Hematopoietic multipotent progenitor cell treated with erythropoietin and hydrocortisone succinate and interleukin-3 and kit ligand, for 8 days (in vitro differentiated cells): ENCODE measurements around the gene HECW1.
"Not testable (repeated sequence)": the region's sequence is repeated elsewhere in the genome, so short reads cannot be mapped to it uniquely, and the experiment has no call there.

Source experiments
- DNase-seq: peaks from one replicate; pipeline ENCODE4 v3.0.0-alpha.2; 2015

HECW1 gene

DNA sequence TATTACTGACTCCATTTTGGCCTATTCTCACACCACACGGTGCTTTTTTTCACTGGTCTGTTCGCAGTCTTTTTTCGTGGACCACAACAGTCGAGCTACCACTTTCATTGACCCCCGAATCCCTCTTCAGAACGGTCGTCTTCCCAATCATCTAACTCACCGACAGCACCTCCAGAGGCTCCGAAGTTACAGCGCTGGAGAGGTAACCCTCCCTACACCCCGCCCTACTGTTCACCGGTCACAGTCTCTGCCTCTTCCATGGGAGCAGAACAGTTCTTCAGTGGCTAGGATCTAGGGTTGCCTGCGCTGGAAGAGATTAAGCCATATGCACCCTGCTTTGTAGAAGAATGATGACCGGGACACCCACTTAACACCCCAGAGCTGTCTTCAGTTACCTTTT lies 367.1 kb downstream of the HECW1 start:
- no peak for DNase-seq

DNA sequence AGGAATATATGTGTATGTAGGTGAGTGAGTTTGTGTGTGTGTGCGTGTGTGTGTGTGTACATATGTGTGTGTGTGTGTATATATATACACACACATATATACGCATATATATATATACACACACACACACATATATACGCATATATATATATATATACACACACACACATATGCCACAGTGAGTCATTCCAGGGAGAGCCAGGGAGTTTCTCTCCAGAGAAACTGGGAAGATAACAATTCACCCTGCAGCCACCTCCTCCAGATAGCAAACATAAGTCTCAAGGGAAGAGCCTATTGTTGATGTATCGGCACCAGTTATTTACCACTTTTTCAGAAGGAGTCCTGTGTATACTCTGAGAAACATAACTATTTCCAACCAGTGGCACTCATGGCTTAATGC lies 368.1 kb downstream of the HECW1 start:
- no peak for DNase-seq

DNA sequence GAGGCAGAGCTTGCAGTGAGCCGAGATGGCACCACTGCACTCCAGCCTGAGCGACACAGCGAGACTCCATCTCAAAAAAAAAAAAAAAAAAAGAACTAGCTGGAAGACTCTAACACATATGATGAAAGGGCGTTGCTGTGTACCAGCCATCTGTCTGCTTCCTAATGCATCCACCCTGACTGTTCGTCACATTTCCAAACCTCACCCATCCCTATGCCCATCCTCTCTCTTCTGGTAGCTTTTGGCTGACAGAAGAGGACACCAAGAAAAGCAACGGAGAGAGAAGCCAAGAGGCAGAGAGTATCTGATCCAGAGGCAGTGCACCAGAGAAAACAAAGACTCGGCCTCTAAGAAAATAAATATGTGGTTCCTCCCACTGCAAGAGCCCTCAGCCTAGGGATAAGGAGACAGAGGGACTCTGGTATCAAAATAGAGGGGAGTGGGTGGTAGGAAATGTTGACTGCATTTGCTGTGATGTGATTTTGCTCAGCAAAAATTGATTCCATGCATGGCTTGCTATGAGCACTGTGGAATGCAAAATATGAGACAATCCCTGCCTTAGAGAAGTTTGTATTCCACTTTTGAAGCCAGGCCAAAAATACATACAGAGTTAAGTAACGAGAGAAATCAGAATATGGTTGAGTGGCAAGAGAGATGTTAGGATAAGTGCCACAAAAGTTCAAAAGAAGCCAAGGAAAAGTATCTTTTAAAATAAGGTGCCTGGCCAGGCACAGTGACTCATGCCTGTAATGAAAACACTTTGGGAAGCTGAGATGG lies 369.6 kb downstream of the HECW1 start:
- no peak for DNase-seq

DNA sequence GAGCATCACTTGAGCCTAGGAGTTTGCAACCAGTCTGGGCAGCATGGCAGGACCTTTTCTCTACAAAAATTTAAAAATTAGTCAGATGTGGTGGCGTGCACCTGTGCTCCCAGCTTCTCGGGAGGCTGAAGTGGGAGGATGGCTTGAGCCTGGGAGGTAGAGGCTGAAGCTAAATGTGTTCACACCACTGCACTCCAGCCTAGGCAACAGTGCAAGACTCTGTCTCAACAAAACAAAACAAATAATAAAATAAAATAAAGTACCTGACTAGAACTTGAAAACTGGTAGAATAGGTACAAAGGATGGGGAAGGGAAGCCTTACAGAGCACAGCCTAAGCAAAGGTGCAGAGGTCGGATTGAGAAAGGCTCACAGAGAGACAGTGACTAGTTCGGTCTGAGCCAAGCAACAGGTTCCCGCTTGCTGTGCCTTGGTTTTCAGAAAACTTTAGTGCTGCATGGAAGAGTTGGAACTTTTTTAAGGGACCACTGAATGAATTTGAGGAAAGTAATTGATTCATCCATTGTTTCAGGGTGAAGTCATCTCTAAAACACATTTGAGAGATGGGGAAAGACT lies 370.3 kb downstream of the HECW1 start:
- DNase-seq: no peak

DNA sequence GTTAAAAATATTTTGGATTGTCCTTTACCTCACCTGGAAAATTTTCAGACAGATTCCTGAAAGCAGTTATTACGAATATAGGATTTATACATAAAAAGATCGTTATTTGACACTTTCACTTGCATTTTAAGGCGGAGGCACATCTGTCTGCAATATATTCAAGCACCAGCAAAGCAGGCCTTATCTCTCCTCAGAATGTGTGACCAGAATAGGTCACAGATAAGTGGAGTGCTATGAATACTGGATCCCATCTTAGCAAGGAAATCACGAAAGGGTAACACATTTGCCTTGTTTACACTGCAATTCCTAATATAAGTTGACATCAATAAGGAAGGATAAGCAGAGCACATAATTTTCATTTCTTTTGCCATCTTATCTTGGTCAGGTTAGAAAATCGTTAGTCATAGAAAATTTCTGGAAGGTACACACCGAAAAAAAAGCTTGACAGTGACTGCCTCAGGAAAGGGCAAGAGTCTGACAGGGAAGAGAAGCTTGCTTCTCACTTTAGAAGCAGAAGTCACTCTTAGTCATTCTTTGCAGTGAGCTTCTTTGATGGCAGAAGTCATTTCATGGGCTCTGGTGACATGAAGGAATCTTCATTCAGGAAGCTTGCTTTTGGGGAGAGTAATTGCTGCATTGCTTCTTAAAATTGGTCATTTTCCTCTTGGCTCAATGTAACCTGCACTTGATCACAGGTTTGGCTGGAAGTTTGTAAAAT lies 372.4 kb downstream of the HECW1 start:
- DNase-seq: peak; percentile 30

DNA sequence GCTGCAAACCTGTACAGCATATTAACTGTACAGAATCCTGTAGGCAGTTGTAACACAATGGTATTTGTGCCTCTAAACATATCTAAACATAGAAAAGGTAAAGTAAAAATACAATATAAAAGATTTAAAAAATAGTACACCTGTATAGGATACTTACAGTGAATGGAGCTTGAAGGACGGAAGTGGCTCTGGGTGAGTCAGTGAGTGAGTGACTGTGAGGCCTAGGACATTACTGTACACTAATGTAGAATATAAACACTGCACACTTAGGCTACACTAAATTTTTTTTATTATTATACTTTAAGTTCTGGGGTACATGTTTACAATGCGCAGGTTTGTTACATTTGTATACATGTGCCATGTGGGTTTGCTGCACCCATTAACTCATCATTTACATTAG lies 373.1 kb downstream of the HECW1 start:
- DNase-seq: no peak

DNA sequence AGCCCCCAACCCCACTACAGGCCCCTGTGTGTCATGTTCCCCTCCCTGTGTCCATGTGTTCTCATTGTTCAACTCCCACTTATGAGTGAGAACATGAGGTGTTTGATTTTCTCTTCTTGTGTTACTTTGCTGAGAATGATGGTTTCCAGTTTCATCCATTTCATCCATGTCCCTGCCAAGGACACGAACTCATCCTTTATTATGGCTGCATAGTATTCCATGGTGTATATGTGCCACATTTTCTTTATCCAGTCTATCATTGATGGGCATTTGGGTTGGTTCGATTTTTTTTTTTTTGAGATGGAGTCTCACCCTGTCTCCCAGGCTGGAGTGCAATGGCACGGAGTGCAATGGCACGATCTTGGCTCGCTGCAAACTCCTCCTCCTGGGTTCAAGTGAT lies 373.6 kb downstream of the HECW1 start:
- DNase-seq: not testable (repeated sequence)

DNA sequence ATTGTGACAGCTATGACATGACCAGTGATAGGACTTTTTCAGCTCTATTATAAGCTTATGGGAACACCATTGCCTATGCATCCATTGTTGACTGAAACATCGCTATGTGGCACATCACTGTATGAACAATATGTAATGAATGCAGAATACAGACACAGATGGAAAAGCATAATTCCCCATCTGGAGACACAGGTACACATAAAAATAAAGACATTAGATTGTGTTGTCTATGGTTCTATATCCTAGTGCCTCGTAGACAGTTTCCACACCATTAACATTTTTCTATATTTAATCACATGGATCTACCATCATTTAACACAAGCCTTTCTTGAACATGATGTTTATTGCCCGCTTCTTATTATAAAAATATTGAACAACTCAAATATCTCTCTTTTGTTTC lies 374.2 kb downstream of the HECW1 start:
- no peak for DNase-seq

DNA sequence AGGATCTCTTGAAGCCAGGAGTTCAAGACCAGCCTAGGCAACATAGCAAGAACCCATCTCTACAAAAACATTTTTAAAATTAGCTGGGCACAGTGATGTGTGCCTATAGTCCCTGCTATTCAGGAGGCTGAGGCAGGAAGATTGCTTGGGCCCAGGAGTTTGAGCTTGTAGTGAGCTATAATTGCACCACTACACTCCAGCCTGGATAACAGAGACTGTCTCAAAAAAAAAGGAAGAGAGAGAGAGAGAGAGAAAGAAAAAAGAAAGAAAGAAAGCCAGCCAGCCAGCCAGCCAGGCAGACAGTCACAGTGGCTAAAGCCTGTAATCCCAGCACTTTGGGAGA lies 375.3 kb downstream of the HECW1 start:
- no peak for DNase-seq

DNA sequence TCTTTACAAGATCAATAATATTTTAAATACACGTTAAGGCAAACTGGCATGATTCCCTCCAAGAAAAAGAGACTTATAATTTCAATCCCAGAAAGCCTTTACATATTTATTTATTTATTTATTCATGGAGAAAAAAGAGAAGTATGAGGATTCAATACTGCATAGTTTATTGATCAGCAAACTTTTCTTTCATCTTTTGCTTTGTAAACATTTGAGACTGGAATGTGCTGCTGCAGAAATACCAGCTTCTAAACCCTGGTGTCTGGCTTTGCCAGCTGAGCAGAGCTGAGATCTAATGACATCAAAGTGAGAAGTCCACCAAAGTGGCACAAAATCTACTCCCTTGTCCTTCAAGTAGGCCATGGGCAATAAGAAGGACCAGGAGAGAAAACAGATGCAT lies 376.8 kb downstream of the HECW1 start:
- no peak for DNase-seq

DNA sequence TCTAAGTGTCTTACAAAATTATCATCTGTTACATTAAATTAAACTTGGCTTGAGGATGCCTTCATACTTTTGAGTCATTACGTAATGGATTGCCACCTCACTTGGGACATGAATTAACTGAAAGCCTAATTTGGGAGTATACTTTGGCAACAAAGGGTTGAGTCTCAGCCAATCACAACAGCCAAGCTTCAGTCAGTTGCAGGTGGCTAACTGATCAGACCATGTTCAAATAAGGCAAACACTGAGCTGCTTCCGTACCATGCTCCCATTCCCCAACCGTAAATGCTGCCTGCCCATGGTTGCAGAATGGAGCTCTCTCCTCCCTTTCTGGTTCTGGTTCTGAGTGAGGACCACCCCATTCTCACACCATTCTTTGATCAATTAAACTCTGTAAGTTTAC lies 377.6 kb downstream of the HECW1 start:
- DNase-seq: no peak

DNA sequence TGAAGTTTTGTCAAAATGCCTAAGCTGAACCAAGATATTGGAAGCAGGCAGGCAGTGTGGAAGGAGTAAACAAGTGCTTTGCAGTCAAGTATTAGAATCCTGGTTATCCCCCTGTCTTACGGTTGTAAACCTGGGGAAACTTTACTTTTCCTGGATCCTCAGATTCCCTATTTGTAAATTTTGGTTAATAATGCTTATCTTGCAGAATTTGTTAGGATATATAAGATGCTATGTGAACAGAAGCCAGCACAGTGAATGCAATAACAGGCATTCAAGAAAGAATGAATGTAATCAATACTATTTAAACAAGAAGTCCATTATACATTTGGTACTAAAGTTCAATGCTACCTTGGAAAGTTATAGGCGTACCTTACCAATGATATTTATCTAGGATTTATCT lies 378.7 kb downstream of the HECW1 start:
- DNase-seq: no peak

DNA sequence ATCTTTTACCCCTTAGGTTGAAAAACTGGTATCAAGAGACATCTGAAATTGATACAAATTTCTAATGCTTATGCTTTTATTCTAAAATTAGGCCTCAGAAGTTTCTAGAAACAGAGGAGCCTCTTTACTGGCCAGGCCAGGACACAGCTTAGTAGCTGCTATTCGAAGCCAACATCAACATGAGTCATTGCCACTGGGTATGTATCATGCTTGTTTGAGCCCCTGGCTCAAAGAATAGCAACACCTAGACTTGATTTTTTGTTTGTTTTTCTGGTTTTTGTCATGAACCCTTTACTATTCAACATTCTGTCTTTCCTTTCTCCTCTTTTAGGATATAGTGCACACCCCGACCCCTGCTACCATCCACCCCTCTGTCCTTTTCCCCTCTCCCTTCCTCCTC lies 379.5 kb downstream of the HECW1 start:
- no peak for DNase-seq

DNA sequence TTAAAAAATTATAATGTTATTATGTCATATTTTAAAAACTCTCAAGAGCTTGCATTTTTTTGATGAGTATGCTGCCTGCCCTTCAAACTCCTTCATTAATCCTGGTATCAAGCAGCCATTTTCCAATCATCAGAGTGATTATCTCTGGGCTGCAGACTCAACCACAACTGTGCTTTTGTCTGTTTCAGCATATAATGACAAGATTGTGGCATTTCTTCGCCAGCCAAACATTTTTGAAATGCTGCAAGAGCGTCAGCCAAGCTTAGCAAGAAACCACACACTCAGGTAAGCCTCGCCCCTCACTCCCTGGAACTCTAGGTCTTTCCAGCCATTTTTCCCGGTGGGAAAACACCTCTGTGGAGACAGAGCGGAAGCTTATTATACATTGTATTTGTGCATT lies 380.4 kb downstream of the HECW1 start:
- peak; percentile 58 for DNase-seq

DNA sequence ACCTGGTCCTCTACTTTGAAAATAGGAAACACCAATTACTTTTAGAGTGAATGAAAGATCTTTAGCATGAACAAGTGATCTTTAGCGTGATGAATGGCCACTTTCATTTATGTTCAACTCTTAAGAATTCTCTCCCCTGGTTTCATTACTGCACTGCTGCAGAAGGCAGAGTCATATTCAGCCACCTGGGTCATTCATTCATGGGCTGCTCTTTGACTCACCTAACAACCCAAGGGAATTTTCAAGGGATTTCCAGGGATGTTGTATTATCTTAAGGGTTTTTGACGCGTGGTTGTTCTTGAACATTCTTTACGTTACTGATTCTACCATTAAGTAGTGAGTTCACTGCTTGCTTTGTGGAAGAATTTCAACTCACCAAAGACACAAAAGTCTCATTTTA lies 383.1 kb downstream of the HECW1 start:
- no peak for DNase-seq

DNA sequence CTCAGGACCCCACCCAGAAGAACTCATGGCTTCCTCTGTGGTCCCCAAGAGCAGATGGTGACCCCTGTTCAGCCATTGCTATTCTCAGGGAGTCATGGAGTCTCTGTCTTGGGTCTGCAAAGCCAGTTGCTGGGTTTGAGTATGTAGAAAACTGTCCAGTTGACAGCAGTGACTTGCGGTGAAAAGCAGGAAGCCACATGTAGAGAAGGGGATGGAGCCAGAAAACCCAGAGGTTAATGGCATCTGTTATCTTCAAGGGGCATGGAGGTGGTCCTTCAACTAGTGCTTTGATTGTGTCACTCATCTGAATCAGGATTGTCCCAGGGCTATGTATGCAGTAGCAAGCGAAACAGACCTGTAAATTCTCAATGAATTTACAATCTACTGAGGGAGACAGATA lies 384.1 kb downstream of the HECW1 start:
- DNase-seq: no peak

DNA sequence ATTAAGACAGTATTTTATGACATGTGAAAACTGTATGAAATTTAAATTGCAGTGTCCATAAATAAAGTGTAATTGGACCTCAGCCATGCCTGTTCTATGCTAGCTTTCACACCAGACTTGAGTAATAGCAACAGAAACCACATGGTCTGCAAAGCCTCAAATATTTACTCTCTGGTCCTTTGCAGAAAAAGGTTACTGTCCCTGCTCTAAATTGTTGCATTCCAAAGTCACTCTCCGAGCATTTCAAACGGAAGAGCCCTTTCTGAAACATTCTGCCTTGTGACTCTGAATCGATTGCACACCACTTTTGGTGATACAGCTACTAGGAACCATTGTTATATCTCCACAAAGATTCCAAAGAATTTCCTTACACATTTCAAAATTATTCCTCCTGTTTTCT lies 389.4 kb downstream of the HECW1 start:
- no peak for DNase-seq

DNA sequence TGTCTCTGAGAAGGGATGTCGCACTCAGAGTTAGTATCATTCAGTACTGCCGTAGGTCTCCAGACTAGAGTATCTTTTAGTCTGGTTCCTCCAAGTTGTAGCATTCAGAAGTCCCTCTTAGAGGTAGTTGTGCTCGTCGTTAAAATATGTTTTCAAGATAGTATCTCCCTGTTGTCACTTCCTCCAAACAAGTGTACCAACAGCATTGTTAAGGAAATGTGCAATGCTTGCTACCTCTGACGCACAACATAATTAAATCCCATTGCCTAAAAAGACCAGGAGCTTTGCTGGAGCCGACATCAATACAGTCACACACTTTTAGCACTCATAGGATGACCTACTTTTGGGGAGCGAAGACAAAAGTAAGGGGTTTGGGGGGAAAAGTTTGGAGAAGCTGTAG lies 390.5 kb downstream of the HECW1 start:
- no peak for DNase-seq

DNA sequence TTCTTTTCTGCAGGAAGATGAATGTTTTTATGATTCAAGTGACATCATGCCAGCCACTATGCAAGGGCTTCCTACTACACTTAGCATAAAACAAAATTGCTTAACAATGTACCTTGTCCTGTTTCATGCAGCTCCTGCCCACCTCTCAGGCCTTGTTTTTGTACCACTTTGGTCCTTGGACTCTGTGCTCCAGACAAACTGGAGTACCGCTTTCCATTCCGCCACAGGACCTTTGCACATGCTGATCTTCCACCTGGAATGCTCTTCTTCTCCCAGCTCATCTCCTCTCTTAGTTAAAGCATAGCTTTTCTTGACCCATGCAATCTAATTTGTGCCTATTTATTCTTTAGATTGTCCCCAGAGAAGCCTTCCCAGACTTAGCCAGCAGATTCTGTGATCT lies 393.0 kb downstream of the HECW1 start:
- DNase-seq: no peak

DNA sequence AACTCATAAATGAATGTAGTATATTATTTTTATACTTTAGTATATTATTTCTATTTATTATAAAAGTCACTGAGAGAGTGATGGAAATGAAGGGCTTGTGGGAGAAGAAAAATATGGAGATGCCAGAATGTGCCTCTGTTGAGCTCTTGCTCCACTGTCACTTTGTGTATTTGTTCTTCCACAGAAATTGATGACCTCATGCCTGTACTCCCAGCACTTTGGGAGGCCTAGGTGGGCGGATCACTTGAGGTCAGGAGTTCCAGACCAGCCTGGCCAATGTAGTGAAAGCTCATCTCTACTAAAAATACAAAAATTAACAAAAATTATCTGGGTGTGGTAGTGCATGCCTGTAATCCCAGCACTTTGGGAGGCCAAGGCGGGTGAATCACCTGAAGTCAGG lies 394.0 kb downstream of the HECW1 start:
- DNase-seq: no peak

DNA sequence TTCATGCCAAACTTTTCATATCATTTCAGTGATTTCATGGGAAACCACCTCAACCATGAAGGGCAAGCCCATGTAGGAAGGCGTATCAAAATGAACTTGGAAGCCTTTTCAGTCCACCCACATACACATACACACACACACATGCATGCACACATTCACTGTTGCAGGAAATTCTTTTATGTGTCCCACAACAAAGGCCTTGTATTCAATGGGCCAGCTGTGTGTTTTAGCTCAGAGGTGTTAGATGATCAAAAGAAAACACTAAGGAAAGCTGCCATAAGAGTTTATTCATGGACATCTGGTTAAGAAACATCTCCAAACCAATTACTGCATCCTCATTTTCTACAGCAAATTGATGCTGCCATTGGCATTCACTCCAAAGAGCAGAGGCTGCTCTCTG lies 396.0 kb downstream of the HECW1 start:
- no peak for DNase-seq

DNA sequence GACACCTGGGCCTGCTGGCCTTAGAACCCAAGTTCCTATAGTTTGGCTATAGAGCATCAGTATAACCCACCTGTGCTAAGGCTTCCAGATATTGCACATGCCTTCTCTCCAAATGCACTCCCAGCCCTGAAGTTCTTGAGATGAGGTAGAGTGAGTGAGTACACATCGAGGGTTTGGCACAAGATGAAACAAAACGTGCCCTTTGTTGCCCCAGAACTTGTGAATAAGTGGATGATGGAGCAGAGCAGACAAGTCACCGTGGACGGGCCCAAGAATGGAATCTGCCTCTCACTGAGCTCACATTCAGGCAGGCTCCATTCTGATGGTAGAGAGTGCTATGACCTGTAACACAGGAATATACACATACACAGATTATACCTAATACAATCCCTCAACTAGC lies 397.5 kb downstream of the HECW1 start:
- DNase-seq: no peak

DNA sequence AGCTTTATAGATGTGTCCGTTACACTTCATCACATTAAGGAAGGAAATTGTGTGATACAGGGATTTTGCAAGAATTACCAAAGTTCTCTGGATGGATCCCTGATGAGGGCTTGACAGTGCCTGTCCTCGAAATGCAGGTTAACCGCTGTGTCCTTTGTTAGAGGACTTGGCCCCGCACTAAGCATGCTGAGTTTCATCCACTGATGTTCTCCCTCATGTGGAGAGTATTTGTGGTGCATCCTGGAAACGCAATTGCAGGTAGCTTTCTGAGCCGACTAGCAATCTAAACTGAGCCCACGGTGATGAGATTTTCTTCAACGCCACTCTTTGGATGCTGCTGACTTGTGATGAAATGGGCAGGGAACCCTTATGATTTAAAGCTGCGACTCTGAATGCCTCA lies 398.6 kb downstream of the HECW1 start:
- no peak for DNase-seq

DNA sequence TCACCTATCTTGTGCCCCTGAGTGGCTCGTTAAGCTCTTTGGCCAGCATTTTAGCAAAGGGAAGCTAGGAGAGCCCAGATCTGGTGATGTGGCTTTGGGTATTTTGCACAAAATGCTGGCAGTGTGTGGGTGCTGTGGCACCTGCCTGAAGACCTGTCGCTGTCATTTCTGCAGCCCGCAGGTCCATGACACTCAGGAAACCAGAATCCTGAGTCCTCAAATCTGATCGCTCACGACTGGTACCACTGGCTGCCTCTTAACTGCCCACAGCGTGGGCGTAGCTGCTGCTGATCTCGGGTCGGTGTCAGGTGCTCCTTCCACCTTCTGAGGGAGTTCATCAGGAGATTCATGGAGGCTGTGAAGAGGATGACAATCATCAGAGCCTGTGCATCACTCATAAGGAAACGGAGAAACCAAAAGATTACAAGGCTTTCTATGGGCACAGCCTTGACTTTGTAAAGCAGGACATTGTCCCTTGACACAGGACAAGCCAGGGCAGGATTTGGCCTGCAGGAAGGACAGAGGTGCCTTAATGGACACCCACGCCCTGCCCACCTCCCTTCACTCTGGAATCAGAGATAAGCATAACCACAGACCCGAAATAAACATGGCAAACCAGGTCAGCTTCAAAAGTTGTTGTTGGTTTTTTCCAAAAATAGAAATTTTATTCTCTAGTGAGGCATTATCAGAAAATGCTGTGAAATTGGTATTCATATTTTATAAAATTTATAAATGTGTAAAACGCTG lies 399.5 kb downstream of the HECW1 start:
- no peak for DNase-seq
